Smooth muscle cell of the umbilical artery (primary cell): ENCODE measurements around the gene WTIP. TPM values are rescaled to one million over a fixed set of nuclear protein-coding genes. Genes with fewer than 3 reads are reported as not detected.

Source experiments
- total RNA-seq: library from RNA; depleted of rRNA; stranded (reverse); fragments of >200 nt; gene quantifications from 2 replicates; pipeline ENCODE4 v1.2.3, GENCODE V29; 2014

Gene WTIP
- 42.5 and 46.4 TPM in 2 replicates for total RNA-seq

GRCh38 chr19:34480971-34481841 lies at the start of gene WTIP:
Gene WTIP (plus strand): TSS chr19:34481758. CDS start chr19:34481975, 217 bp downstream.

Other genes starting within 250 kb of the WTIP start
- 16.0 TPM in 2 replicates for gene GARRE1, start 227.2 kb upstream of the WTIP start, total RNA-seq
- 199 and 348 TPM in 2 replicates for gene GPI, start 116.6 kb upstream of the WTIP start, total RNA-seq
- 9.8 and 13.6 TPM in 2 replicates for gene PDCD2L, start 77.4 kb upstream of the WTIP start, total RNA-seq
- gene UBA2, start 53.4 kb upstream of the WTIP start, total RNA-seq, result 145 and 226 TPM in 2 replicates
- 0.05 TPM in 1 of 2 replicates, not detected in the other for gene SCGB2B2, start 195.4 kb downstream of the WTIP start, total RNA-seq
- 13.4 and 17.2 TPM in 2 replicates for gene ZNF302, start 195.9 kb downstream of the WTIP start, total RNA-seq